CD4-positive, alpha-beta memory T cell (primary cell): Measurements from ENCODE around the gene PUS1. TPM values are rescaled to one million over a fixed set of nuclear protein-coding genes. Genes with fewer than 3 reads are reported as not detected.
A peak's percentile ranks its signal among the peaks of the same experiment; 100 is the strongest.
"Not testable (repeated sequence)": the region's sequence is repeated elsewhere in the genome, so short reads cannot be mapped to it uniquely, and the experiment has no call there.

Experiments used
- CTCF ChIA-PET: fragments of 350-600 bp; sonication (Branson Sonifier 250); formaldehyde crosslinking; loops from one replicate; lab custom pipeline; 2021; ENCODE audit warnings: inconsistent platforms; ENCODE audit not compliant: partially characterized antibody; lab: Charles Lee
- POLR2A ChIA-PET: fragments of 350-600 bp; sonication (Branson Sonifier 250); formaldehyde crosslinking; loops from one replicate; lab custom pipeline; 2021; ENCODE audit not compliant: partially characterized antibody; lab: Charles Lee
- DNase-seq, 5 donors: peaks; one replicate each; pipeline versions ENCODE4 v3.0.0 to v3.0.0-alpha.2; 2020 to 2022; ENCODE audit warnings: mixed read lengths in 1 of 5
- H3K27ac ChIP-seq: one replicate; pipeline ENCODE4 v1.7.0; 2013; ENCODE audit warnings: low read depth, low read length
- H3K27me3 ChIP-seq: 2 replicates; pipeline ENCODE4 v1.7.0; 2013; ENCODE audit warnings: mild to moderate bottlenecking, low read length, moderate library complexity; ENCODE audit not compliant: insufficient read depth
- H3K36me3 ChIP-seq: 2 replicates; pipeline ENCODE4 v1.7.0; 2013; ENCODE audit warnings: mild to moderate bottlenecking, low read length, moderate library complexity; ENCODE audit not compliant: insufficient read depth
- H3K4me1 ChIP-seq: 2 replicates; pipeline ENCODE4 v1.7.0; 2013; ENCODE audit warnings: mild to moderate bottlenecking, low read length, moderate library complexity; ENCODE audit not compliant: insufficient read depth
- H3K4me3 ChIP-seq, 2 donors: one replicate each; pipeline ENCODE4 v1.7.0; 2013; ENCODE audit warnings: low read length in 2 of 2, mild to moderate bottlenecking in 1 of 2
- H3K9me3 ChIP-seq, 2 donors: one replicate each; pipeline ENCODE4 v1.7.0; 2013; ENCODE audit warnings: low read length in 2 of 2, control low read depth in 1 of 2; ENCODE audit not compliant: control insufficient read depth in 1 of 2
- H3K27ac Mint-ChIP-seq, 7 donors: one replicate each; pipeline ENCODE4 v1.8.0; 2020 to 2021; ENCODE audit warnings: mixed read lengths in 7 of 7, mild to moderate bottlenecking in 6 of 7, inconsistent platforms in 3 of 7, moderate library complexity in 3 of 7
- H3K27me3 Mint-ChIP-seq, 2 donors: one replicate each; pipeline ENCODE4 v1.8.0; 2020 to 2021; ENCODE audit warnings: mixed read lengths in 2 of 2
- H3K36me3 Mint-ChIP-seq, 2 donors: one replicate each; pipeline ENCODE4 v1.8.0; 2020 to 2021; ENCODE audit warnings: mixed read lengths in 2 of 2, inconsistent platforms in 1 of 2, mild to moderate bottlenecking in 1 of 2
- H3K4me1 Mint-ChIP-seq, 4 donors: one replicate each; pipeline ENCODE4 v1.8.0; 2020 to 2021; ENCODE audit warnings: mixed read lengths in 4 of 4, mild to moderate bottlenecking in 1 of 4
- H3K4me3 Mint-ChIP-seq, 8 donors: one replicate each; pipeline ENCODE4 v1.8.0; 2020 to 2021; ENCODE audit warnings: mixed read lengths in 8 of 8, mild to moderate bottlenecking in 7 of 8, moderate library complexity in 6 of 8, inconsistent platforms in 3 of 8
- H3K9me3 Mint-ChIP-seq, 8 donors: one replicate each; pipeline ENCODE4 v1.8.0; 2020 to 2021; ENCODE audit warnings: mixed read lengths in 8 of 8, mild to moderate bottlenecking in 5 of 8, inconsistent platforms in 3 of 8, moderate library complexity in 1 of 8
- intact Hi-C: fragments of 100-400 bp; cut with micrococcal nuclease; formaldehyde crosslinking; loops from one replicate; pipeline ENCODE4 v1.15.1; 2023
- polyA plus RNA-seq, 2 donors: library from polyadenylated mRNA; unstranded; fragments of 300-500 nt; fragmentation: Illumina TruSeq; gene quantifications; one replicate each; pipeline ENCODE4 v1.2.3, GENCODE V29; 2021
- total RNA-seq, 2 experiments: library from RNA; stranded (reverse); gene quantifications; one replicate each; pipeline ENCODE4 v1.2.3, GENCODE V29; 2021

PUS1 gene
- total and polyA plus RNA-seq, 4 experiments from 2014 or later = 12.0 to 48.1 (median 34.9) TPM

DNA sequence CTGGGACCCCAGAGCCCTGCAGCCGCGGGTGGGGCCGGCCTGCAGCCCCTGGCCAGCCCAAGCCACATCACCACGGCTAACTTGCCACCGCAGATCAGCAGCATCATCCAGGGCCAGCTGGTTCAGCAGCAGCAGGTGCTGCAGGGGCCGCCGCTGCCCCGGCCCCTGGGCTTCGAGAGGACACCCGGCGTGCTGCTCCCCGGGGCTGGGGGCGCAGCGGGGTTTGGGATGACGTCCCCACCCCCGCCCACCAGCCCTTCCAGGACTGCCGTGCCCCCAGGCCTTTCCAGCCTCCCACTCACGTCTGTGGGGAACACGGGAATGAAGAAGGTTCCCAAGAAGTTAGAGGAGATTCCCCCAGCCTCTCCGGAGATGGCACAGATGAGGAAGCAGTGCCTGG, 32.3 kb downstream of the PUS1 start:
- Mint-ChIP-seq H3K4me1 (peaks cover 43 to 72% (median 60%) of the 10 kb centered on the region in 4 donors), H3K36me3 (peaks cover 19 to 40% of the 10 kb centered on the region in 2 donors), H3K27ac (peak overlapping the region in 1 of 7 donors; percentile 81)
- H3K27me3 Mint-ChIP-seq, intact Hi-C loops, H3K27ac ChIP-seq, DNase-seq, H3K36me3 ChIP-seq, H3K27me3 ChIP-seq, H3K4me3 Mint-ChIP-seq, H3K4me3 ChIP-seq, H3K9me3 Mint-ChIP-seq, H3K9me3 ChIP-seq: not testable (repeated sequence)
- ChIA-PET POLR2A (interaction anchor here (1.3 kb wide), 1 partner anchor 12 kb away, joined by 3 read pairs; the partner anchor contains the start of gene EP400), CTCF (interaction anchor here (2.5 kb wide), 1 partner anchor 8 kb away, joined by 7 read pairs; no protein-coding TSS in a partner anchor)
- peaks cover 47% of the 10 kb centered on the region for H3K4me1 ChIP-seq

- H3K9me3 Mint-ChIP-seq = no peaks in the 10 kb centered on the region
- Histone ChIP-seq H3K27me3 (no peaks in the 10 kb centered on the region), H3K36me3 (peaks cover 6% of the 10 kb centered on the region), H3K4me1 (peaks cover 40% of the 10 kb centered on the region), H3K9me3 (no peaks in the 10 kb centered on the region), H3K27ac (no peak overlapping the region), H3K4me3 (no peak overlapping the region)
- ChIA-PET POLR2A (interaction anchor here (1.3 kb wide), 1 partner anchor 12 kb away, joined by 3 read pairs; the partner anchor contains the start of gene EP400), CTCF (interaction anchor here (2.5 kb wide), 1 partner anchor 9 kb away, joined by 7 read pairs; no protein-coding TSS in a partner anchor)
- peak overlapping the region in 1 of 8 donors; percentile 43 for H3K4me3 Mint-ChIP-seq
- H3K36me3 Mint-ChIP-seq = peaks cover 19 to 40% of the 10 kb centered on the region in 2 donors
- H3K27me3 Mint-ChIP-seq = no peaks in the 10 kb centered on the region
- peaks cover 40 to 65% (median 55%) of the 10 kb centered on the region in 4 donors for H3K4me1 Mint-ChIP-seq
- DNase-seq = no peak
- peak overlapping the region in 5 of 7 donors; percentile 41 to 91 (median 77) for H3K27ac Mint-ChIP-seq
- intact Hi-C loops = no loop called here
Observed at GRCh38 chr12:131962069-131962468, 33.0 kb downstream of the PUS1 start.

- POLR2A ChIA-PET = no interaction called here
- H3K4me1 ChIP-seq = peaks cover 31% of the 10 kb centered on the region
- H3K4me3 Mint-ChIP-seq = peak overlapping the region in 6 of 8 donors; percentile 2 to 50 (median 30)
- intact Hi-C loops = no loop called here
- CTCF ChIA-PET = interaction anchor here (0.9 to 2.5 kb wide), 3 partner anchors 10 to 858 kb away, joined by 3 to 7 read pairs (median 4); no protein-coding TSS in a partner anchor
- peaks cover 28 to 39% of the 10 kb centered on the region in 2 donors for H3K36me3 Mint-ChIP-seq
- peak overlapping the region; percentile 30 for H3K27ac ChIP-seq
- peak in 4 of 5 donors; percentile 45 to 58 (median 50) for DNase-seq
- peak overlapping the region; percentile 41 to 91 (median 80) for H3K27ac Mint-ChIP-seq
- H3K4me3 ChIP-seq = no peak overlapping the region
- H3K36me3 ChIP-seq = peaks cover 6% of the 10 kb centered on the region
- no peaks in the 10 kb centered on the region for H3K9me3 ChIP-seq
- H3K27me3 ChIP-seq = no peaks in the 10 kb centered on the region
- H3K4me1 Mint-ChIP-seq = peaks cover 42 to 67% (median 55%) of the 10 kb centered on the region in 4 donors
- no peaks in the 10 kb centered on the region for H3K27me3 Mint-ChIP-seq
- H3K9me3 Mint-ChIP-seq = no peaks in the 10 kb centered on the region
Observed at GRCh38 chr12:131963381-131963780, 34.3 kb downstream of the PUS1 start.

GRCh38 chr12:131965073-131965472, 36.0 kb downstream of the PUS1 start:
- intact Hi-C loops = no loop called here
- H3K36me3 Mint-ChIP-seq = peaks cover 30 to 38% of the 10 kb centered on the region in 2 donors
- ChIA-PET CTCF (no interaction called here), POLR2A (no interaction called here)
- H3K4me1 ChIP-seq = peaks cover 31% of the 10 kb centered on the region
- no peak for DNase-seq
- H3K27ac Mint-ChIP-seq = peak overlapping the region in 6 of 7 donors; percentile 5 to 88 (median 47)
- no peaks in the 10 kb centered on the region for H3K9me3 ChIP-seq
- H3K36me3 ChIP-seq = peaks cover 6% of the 10 kb centered on the region
- no peaks in the 10 kb centered on the region for H3K9me3 Mint-ChIP-seq
- no peak overlapping the region for H3K27ac ChIP-seq
- H3K4me3 Mint-ChIP-seq = no peak overlapping the region
- H3K4me3 ChIP-seq = no peak overlapping the region
- peaks cover 40 to 67% (median 53%) of the 10 kb centered on the region in 4 donors for H3K4me1 Mint-ChIP-seq
- no peaks in the 10 kb centered on the region for H3K27me3 Mint-ChIP-seq
- H3K27me3 ChIP-seq = no peaks in the 10 kb centered on the region

- CTCF ChIA-PET = no interaction called here
- Histone ChIP-seq H3K4me1 (peaks cover 17% of the 10 kb centered on the region), H3K36me3 (peaks cover 3% of the 10 kb centered on the region), H3K9me3 (no peaks in the 10 kb centered on the region), H3K4me3 (no peak overlapping the region), H3K27me3 (no peaks in the 10 kb centered on the region), H3K27ac (no peak overlapping the region)
- intact Hi-C loops = no loop called here
- Mint-ChIP-seq H3K4me3 (no peak overlapping the region), H3K27ac (peak overlapping the region in 4 of 7 donors; percentile 21 to 68 (median 40)), H3K27me3 (no peaks in the 10 kb centered on the region), H3K9me3 (no peaks in the 10 kb centered on the region), H3K4me1 (peaks cover 22 to 49% (median 34%) of the 10 kb centered on the region in 4 donors), H3K36me3 (peaks cover 11 to 14% of the 10 kb centered on the region in 2 donors)
- DNase-seq = no peak
- POLR2A ChIA-PET = no interaction called here
Observed at GRCh38 chr12:131971226-131971625, 42.1 kb downstream of the PUS1 start.

DNA sequence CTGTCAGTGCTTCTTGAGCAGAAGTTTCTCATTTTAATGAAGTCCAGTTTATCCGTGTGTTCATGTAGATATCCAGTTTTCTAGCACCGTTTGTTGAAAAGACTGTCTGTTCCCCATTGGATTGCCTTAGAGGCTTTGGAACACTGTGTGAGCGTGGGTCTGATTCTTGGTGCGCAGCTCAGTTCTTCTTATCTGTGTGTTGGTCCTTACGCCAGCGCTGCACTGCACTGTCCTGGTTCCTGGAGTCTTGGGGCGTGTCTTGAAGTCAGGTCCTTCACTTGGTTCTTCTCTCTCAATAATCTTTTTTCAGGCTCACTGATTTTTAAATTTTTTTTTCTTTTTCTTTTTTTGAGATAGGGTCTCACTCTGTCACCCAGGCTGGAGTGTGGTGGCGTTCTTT, 46.2 kb downstream of the PUS1 start:
- Mint-ChIP-seq H3K4me3 (no peak overlapping the region), H3K27ac (no peak overlapping the region), H3K4me1 (peaks cover 16 to 36% (median 23%) of the 10 kb centered on the region in 4 donors), H3K27me3 (no peaks in the 10 kb centered on the region), H3K36me3 (peaks cover 9 to 23% of the 10 kb centered on the region in 2 donors), H3K9me3 (no peaks in the 10 kb centered on the region)
- no peak overlapping the region for H3K4me3 ChIP-seq
- no peaks in the 10 kb centered on the region for H3K9me3 ChIP-seq
- ChIA-PET POLR2A (no interaction called here), CTCF (no interaction called here)
- H3K27me3 ChIP-seq = no peaks in the 10 kb centered on the region
- peaks cover 14% of the 10 kb centered on the region for H3K36me3 ChIP-seq
- intact Hi-C loops = no loop called here
- H3K4me1 ChIP-seq = peaks cover 5% of the 10 kb centered on the region
- H3K27ac ChIP-seq = no peak overlapping the region
- DNase-seq = no peak

DNA sequence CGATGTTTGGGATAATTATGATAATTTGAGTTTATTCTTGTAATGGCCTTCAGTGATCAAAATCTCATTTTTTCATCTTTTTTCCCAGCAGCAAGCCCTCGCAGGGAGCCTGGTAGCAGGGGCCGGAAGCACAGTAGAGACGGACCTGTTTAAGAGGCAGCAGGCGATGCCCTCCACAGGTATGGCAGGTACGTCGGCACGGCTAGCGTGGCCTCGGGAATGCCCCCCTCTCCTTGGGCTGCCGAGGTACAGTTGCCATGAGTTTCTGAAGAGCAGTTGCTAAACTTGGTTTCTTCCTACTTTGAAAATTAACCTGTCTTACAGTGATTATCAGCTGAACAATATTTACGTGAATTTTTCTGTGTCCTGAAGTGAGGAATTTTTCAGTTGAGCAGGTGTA, 50.5 kb downstream of the PUS1 start:
- no peak overlapping the region for H3K27ac Mint-ChIP-seq
- peaks cover 9 to 22% (median 16%) of the 10 kb centered on the region in 4 donors for H3K4me1 Mint-ChIP-seq
- POLR2A ChIA-PET = no interaction called here
- peaks cover 27 to 52% of the 10 kb centered on the region in 2 donors for H3K36me3 Mint-ChIP-seq
- intact Hi-C loops = no loop called here
- CTCF ChIA-PET = no interaction called here
- H3K4me3 Mint-ChIP-seq = no peak overlapping the region
- no peaks in the 10 kb centered on the region for H3K9me3 Mint-ChIP-seq
- no peak for DNase-seq
- no peaks in the 10 kb centered on the region for H3K27me3 Mint-ChIP-seq
- H3K27me3 ChIP-seq = no peaks in the 10 kb centered on the region
- peaks cover 5% of the 10 kb centered on the region for H3K4me1 ChIP-seq
- no peaks in the 10 kb centered on the region for H3K9me3 ChIP-seq
- no peak overlapping the region for H3K27ac ChIP-seq
- no peak overlapping the region for H3K4me3 ChIP-seq
- peaks cover 48% of the 10 kb centered on the region for H3K36me3 ChIP-seq
